Ishikawa (cell line): ENCODE measurements around the gene MYCBPAP.

ENCODE experiments used
- MAX ChIP-seq: IDR thresholded peaks from 2 replicates; pipeline ENCODE4 v1.6.1; 2012
- RAD21 ChIP-seq: IDR thresholded peaks from 2 replicates; pipeline ENCODE4 v1.6.1; 2012; ENCODE audit warnings: low read depth
- ZBTB7A ChIP-seq: IDR thresholded peaks from 2 replicates; pipeline ENCODE4 v1.6.1; 2012; ENCODE audit warnings: low read depth
- TF ChIP-seq, protein P1 (sequence below): IDR thresholded peaks from 2 replicates; pipeline ENCODE4 v1.6.1; 2012; ENCODE audit warnings: low read depth, mild to moderate bottlenecking

- no peak for TF ChIP-seq MAX
- no peak for TF ChIP-seq RAD21
- TF ChIP-seq, protein P1, sequence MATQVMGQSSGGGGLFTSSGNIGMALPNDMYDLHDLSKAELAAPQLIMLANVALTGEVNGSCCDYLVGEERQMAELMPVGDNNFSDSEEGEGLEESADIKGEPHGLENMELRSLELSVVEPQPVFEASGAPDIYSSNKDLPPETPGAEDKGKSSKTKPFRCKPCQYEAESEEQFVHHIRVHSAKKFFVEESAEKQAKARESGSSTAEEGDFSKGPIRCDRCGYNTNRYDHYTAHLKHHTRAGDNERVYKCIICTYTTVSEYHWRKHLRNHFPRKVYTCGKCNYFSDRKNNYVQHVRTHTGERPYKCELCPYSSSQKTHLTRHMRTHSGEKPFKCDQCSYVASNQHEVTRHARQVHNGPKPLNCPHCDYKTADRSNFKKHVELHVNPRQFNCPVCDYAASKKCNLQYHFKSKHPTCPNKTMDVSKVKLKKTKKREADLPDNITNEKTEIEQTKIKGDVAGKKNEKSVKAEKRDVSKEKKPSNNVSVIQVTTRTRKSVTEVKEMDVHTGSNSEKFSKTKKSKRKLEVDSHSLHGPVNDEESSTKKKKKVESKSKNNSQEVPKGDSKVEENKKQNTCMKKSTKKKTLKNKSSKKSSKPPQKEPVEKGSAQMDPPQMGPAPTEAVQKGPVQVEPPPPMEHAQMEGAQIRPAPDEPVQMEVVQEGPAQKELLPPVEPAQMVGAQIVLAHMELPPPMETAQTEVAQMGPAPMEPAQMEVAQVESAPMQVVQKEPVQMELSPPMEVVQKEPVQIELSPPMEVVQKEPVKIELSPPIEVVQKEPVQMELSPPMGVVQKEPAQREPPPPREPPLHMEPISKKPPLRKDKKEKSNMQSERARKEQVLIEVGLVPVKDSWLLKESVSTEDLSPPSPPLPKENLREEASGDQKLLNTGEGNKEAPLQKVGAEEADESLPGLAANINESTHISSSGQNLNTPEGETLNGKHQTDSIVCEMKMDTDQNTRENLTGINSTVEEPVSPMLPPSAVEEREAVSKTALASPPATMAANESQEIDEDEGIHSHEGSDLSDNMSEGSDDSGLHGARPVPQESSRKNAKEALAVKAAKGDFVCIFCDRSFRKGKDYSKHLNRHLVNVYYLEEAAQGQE, result no peak
- TF ChIP-seq ZBTB7A, result no peak
These were observed 69.9 kb downstream of the MYCBPAP start for GRCh38 chr17:50578173-50578572.
